Stimulated activated CD8-positive, alpha-beta memory T cell treated with anti-CD3 and anti-CD28 coated beads, Interleukin-4, amount 100 ng/mL, for 24 hours (primary cell): Measurements from ENCODE around the gene ZC3HAV1.
A peak's percentile ranks its signal among the peaks of the same experiment; 100 is the strongest.
"Not testable (repeated sequence)": the region's sequence is repeated elsewhere in the genome, so short reads cannot be mapped to it uniquely, and the experiment has no call there.

Source experiments
- DNase-seq: peaks from one replicate; pipeline ENCODE4 v3.0.0-alpha.2; 2020; ENCODE audit warnings: low read depth

The ZC3HAV1 gene

DNA sequence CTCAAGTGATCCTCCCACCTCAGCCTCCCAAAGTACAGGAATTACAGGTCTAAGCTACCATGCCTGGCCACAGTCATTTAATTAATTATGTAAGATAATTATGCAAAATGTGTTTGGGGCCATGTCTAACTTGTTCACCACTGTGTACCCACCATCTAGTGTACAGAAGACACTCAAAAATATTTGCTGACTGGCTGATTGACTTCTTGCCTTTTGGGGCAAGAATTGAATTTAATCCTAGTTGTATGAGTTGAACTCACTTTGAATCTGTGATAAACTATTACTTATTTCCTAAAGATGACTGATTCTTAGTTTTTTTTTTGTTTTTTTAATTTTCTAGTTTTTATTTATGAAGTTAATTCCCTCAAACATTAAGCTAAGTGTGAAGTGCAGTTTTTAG is 57.9 kb downstream of the ZC3HAV1 start:
- no peak for DNase-seq

DNA sequence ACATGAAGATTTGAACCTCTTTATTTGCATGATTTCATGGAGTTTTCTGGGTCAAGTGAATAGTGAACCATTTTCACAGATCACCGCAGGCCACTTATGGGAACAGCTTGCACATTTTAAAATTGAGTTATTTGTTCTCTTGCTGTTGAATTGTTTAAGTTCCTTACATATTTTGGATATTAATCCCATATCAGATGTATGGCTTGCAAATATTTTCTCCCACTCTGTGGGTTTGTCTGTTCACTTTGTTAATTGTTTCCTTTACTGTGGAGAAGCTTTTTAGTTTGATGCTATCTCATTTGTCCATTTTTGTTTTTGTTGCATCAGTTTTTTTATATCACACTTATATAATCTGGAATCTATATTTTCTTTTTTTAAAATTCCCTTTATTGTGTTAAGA is 59.6 kb downstream of the ZC3HAV1 start:
- no peak for DNase-seq

DNA sequence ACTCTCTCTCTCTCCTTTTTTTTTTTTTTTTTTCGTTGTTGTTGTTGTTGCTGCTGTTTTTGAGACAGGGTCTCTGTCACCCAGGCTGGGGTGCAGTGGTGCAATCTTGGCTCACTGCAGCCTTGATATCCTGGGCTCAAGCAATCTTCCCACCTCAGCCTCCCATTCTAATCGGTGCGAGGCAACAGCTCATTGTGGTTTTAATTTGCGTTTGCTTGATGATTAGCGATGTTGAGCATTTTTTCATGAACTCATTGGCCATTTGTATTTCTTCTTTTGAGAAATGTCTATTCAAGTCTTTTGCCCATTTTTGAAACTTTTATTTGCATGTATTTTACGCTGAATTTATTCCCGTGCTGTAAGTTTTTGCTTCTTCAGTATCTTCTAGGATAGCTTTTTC is 60.4 kb downstream of the ZC3HAV1 start:
- no peak for DNase-seq

DNA sequence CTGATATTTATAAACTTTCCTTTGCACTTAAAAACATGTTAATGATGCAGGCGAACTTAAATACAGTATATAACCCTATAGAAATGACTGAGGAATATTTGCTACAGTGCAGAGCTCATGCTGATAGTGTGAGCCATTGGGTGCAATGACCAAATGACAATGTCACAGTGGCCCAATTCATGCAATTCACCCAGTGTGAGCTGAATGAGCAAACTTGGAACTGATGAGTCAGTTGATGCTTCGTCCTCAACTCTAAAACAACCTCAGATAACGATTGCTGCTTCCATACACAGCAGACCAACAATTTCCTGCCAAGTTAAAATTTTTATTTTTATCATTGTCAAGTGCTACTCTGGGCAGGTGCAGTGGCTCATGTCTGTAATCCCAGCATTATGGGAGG is 61.5 kb downstream of the ZC3HAV1 start:
- DNase-seq, result no peak

DNA sequence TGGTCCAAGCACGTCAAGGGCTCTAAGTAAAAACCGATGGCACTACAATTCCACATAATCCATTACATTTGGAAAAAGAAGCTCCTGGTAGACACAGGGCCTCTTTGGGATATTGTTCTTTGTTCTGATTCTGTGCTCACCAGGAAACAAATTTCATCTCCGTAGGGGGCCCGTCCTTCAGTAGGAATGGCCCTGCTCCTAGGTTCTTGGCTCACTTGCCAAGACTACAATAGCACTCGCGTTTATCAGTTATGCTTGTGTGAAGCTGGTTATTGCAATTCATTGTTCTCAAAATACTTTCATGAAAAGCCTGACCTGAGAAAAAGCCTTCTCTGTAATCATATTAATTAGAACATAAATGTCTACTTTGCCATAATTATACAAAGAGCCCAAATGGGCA is 63.4 kb downstream of the ZC3HAV1 start:
- no peak for DNase-seq

DNA sequence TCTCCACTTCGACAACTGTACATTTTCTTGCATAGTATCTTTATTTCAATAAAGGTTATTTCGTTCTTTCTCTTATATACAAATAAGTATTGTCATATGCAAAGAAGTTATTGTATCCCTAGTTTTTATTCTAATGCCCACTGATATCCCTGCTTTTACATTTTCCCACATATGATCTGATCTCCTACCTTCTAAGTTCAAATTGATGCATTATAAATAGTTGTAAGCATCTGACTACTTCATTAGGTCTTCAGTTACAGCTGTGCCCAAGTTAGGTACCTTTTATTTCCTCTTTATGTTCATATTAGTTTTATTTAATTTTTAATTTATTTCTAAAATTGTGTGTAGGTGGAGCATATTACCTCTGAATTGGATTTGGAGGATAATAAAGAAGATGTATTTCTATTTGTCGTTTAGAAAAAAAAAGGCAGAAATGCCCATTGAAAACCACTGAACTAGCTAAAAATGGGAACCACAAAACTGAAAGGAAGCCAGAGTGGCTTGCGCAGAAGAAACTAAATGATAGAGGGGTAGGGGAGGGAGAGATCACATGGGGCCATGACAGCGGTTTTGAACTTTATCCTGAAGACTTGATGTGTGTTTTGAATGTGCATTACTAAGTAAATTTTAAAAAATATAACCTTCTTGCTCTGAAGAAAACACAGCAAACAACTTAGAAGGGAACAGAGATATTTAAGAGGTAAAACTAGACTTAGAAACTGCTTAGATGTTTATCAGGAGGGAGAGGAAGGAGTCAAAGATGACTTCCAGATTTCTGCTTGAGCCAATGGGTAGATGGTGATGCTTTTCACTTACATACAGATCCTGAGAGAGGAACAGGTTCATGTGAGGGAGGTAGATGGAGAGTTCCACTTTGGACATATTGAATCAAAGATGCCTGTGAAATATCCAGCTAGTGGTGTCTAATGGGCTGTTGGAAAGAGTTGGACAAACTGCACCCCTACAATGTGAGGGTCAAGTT is 64.4 kb downstream of the ZC3HAV1 start:
- DNase-seq, result no peak

DNA sequence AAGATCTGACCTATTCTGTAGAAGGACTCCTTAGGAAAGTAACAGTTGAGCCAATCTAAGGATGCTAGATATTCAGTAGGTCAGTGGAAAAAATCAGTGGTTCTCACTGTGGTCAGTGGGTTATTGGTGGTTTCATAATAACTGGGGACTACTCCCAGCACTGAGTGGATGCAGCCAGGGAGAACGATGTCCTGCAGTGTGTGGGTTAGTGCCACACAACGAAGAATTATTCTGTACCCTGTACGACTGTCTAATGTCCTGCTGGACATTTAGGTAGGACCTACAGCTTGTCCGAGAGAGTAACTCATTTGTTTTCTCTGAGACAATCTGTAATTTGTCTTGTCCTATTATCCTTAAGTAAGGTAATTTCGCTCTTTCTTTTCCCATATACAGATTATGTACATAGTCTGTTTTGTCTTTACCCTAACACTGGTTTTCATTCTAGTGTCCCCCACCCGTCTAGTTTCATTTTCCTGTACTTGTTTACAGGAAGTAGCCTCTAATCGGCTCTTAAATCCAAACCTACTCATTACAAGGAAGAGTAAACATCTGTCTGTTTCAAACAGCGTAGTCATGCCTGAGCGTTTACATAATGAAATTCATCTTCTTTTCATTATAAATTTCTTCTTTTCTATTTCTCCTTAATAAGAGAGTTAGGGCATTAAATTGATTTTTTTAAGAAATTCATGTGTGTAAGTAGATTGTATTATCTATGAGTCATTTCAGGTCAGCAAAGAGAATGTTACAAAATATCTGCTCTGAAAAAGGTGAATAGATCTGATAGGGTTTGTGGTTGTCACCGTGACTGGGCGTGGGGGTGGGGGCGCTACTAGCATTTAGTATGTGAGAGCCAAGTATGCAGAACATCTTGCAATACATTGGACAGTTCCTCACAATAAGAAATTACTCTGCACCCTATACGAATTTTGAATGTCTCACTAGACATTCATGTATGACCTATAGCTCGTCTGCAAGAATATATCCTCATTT is 65.4 kb downstream of the ZC3HAV1 start:
- DNase-seq, result peak; percentile 62

DNA sequence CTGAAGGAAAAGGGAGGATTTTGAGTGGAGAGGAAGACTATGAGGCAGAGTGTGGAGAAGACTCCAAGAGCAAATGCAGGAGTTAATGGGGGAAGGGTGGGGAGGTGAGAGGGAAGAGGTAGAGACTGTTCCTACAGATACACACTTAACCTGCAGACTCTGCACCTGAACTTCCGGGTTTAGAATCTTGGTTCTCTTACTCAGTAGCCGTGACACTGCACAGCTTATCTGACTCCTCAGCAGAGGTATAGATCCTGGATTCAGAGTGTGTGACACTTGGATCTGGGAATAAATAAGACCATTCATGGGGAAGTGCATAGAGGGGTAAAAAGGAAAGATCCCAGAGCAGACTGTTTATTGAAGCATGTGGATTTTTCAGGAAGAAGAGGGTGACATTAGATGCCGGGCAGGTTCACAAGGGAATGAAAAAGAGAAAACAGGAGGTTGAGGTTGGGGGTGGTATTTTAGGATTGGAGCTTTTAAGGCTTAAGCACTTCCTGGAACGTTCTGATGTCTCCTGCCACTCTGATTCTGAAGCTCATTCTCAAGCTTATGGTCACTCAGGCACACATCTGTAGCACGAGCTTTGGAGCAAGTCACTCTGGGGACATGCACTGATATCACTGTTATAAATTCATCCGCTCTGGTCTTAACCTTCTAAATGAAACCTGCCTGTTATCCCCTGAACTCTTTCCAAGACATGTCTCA is 68.0 kb downstream of the ZC3HAV1 start:
- no peak for DNase-seq

DNA sequence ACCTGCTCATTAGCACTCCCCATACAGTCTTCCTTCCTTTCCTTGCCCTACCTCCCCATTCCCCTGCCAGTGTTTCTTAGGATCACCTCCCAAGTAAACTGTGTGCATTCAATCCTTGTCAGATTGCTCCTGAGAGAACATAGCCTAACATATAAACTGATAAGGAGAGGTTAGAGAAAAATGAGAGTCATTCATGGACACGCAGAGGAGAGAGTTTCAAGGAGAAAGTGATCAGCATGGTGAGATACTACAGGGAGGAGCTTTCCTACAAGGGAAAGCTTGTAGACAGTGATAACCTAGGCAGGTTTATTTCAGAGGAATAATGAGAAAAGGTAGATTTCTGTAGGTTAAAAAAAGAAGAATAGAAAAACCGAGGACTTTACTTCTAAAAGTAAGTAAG is 70.8 kb downstream of the ZC3HAV1 start:
- DNase-seq, result no peak

DNA sequence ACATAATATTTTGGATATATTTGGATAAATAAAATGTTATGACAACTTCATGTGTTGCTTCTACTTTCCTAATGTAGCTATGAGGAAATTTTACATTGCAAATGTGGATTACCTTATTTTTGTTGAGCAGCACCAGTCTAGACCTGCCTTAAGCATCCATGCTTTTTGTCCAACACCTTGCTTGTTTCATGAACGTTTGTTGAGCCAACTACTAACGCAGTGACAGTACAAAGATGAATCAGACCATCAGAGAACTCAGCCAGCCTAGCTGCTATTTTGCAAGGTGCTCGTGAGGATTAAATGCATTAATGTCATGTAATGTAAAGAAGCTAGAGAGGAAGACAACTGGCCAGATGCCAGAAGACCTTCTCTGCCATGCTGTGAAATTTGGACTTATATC is 72.6 kb downstream of the ZC3HAV1 start:
- no peak for DNase-seq

DNA sequence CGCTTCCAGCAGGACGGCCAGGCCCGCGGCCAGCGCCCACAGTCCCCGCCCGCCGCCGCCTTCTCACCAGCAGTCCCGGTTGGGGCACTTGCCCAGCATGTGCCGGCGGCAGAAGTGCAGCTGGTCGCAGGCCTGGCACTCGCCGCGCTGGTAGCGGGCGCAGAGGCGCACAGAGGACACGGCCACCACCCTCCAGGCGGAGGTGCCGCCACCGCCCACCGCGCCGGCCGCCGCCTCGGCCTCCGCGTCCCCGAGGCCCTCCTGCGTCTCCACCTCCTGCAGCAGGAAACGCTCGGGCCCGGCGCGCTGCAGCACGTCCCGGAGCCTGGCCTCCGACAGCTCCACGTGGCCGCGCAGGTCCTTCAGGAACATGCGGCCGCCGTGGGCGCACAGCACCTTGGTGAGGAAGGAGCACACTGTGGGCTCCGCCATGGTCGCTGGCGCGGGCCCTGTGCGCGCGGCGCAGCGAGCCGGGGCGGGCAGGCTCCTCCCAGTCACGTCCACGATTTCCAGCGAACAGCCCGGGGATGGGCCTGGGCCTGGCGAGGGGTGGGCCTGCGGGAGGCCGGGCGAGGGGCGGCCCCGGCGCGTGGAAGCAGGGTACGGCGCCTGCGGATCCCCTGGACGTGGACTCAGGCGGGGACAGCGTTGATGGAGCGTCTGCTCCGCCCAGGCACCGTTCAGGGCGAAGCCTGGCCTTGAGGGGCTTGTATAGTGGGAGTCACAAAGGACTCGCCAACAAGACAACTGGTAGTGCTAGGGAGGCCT is 73.8 kb downstream of the ZC3HAV1 start, which contains the start of gene ZC3HAV1L:
TSS of gene ZC3HAV1L (minus strand) at position 457 of the 768 bp plus-strand sequence. CDS start at position 432, 25 bp downstream.
- DNase-seq, result peak; percentile 43

DNA sequence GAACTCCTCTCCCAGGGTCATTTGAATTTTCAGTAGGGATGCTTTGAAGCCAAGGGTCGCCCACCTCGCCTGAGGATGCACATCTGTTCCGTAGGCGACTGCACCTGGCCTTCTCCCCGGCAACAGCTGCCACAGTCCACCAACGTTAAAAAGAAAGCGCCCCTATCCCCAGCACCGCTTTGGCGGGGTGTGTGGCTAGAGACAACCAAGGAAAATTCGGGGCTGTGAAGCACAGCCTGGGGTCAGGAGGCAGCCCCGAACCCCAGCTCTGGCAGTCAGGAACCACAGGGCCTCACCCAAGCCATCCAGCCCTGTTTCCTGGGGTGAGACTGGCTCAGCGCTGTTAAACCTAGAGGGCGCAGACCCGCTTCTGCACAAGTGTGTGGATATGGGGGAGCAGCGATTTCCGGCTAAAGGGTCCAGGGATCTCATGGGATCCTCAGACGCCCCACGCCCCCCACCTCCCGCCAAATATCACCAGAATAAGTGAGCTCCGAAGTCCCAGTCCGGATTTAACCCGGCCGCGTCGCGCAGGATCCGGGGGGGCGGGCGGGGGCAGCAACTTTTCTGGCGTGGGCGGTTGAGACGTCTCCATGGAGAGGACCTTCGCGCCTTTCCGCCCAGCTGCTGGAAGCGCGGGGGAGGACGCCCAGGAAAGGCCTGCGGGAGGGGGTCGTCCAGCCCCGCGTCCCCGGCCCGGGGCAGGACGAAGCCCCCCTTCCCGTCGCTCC is 74.5 kb downstream of the ZC3HAV1 start:
- DNase-seq, result peak; percentile 25

DNA sequence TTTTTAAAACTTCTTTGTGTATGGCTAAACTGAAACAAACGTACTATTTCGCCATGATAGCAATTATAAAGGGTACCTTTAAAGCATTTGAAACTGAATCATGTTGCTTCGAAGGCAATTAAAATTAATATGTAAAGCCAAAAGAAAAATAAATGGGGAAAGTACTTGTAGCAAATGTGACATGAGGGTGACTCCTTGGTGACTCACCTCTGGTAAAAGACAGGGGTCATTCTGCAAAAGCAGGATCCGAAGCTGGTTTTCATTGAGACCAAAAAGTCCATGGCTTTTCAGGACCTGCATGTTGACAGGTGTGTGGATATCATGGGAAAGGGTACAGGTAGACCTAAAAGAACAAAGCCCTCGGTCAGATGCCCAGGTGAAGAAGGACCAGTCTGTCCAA is 75.2 kb downstream of the ZC3HAV1 start:
- DNase-seq, result no peak

DNA sequence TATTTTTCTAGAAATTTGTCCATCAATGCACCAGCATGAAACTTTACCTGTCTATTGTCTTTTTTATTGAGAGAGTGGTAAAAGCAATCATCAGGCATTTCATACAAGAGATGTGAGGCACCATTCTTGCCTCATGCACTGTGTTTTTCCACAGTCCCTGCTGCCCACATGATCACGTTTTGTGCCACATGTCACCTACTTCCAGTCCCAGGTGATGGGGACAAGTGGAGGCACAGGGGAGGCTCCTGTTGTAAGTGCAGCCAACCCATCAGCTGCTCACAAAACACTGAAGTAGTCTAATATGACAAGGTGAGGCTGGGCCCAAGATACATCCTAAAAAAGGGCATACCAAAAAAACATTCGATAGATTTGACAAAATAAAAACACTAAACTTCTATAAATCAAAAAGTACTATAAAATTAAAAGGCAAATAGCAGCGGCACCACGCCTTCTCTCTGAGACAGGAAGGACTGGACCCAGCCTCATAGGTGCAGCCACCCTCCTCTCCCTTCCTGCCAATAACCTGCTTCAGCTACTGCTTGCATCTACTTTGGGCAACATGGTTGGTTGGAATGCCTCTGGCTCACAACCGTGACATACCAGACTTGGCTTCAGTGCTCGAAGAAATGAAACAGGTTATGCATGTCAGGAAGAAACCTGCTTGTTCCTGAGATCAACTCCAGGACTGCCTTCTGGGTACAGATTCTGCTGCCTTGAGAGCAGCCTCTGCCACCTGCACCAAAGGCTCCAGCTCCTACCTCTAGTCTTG is 76.0 kb downstream of the ZC3HAV1 start:
- no peak for DNase-seq

DNA sequence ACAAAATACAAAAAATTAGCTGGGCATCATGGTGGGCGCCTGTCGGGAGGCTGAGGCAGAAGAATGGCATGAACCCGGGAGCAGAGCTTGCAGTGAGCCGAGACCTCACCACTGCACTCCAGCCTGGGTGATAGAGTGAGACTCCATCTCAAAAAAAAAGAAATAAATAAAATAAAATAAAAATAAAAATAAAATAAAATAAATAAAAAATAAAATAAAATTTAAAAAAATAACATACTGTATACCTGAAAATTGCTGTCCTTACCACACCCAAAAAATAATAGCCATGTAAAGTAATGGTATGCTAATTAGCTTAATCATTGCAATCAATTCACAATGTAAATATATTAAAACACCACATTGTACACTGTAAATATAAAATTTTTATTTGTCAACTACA is 77.0 kb downstream of the ZC3HAV1 start:
- no peak for DNase-seq

DNA sequence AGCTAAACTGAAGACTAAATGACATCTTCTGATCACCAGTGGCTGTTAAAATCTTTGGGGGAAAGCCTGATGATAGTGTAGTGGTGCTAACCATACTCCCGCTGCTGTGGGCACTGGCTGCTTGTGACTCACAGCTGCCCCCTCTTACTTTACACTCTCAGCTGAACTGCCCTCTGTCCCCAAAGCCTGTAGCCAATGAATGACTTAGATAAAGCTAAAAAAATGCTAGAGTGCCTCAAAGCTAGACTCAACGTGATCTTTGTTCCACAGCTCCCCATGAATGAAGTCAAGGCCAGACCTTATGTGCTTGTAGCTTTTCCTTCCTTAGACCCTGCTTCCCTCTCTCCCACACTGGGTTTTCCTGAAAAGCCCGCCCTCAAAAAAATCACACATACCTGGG is 80.2 kb downstream of the ZC3HAV1 start:
- DNase-seq, result no peak

DNA sequence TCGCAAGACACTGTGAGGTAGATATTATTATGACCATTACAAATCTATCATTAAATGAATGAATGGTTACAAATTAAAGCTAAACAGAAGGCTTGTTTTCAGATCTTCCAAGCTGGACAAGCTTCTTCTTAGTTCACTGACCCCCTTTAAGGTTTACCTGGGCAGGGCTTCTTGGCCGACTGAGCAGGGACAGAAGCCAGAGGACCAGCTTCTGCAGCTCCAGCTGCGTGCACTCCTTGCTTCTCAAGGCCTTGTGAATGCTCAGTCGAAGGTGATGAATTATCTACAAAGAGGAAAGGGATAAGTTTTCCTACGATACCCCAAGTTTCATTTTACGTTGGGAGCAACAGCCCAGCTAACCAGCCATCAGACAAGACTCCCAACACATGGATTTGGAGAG is 83.0 kb downstream of the ZC3HAV1 start:
- no peak for DNase-seq

DNA sequence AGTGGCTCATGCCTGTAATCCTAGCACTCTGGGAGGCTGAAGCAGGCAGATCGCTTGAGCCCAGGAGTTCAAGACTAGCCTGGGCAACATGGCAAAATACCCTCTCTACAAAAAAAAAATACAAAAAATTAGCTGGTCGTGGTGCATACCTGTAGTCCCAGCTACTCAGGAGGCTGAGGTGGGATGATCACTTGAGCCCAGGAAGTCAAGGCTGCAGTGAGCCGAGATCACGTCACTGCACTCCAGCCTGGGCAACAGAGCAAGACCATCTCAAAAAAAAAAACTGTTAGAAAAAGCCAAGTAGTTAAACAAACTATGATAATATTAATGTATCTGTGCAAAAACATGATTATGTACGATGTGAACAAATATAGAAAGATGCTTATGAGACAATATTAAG is 83.7 kb downstream of the ZC3HAV1 start:
- DNase-seq, result not testable (repeated sequence)

DNA sequence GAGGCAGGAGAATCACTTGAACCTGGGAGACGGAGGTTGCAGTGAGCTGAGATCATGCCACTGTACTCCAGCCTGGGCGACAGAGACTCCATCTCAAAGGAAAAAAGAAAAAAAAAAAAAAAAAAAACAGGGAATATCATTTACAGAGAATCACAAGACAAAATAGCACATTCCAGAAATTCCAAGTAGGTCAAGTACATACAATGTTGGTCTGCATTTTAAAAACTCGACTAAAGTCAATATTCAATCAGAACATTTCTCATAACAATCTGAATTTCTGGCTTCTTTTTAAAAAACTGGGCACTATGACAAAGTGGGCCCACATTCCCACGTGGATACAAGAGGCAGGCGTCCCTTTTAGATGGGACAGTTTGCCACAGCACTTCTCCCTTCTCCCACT is 86.4 kb downstream of the ZC3HAV1 start:
- DNase-seq, result no peak

DNA sequence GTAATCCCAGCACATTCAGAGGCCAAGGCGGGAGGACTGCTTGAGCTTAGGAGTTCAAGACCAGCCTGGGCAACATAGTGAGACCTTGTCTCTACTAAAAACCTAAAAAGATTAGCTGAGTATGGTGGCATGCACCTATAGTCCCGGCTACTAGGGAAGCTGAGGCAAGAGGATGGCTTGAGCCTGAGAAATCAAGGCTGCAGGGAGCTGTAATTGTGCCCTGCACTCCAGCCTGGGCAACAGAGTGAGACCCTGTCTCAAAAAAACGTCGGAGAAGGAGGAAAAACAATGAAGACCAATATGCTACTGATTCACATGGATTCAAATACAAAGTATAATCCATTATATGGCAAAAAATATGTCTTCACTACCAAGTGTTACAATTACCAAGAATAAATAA is 87.2 kb downstream of the ZC3HAV1 start:
- no peak for DNase-seq
